Measurements from ENCODE around the gene LENEP. TPM values are rescaled to one million over a fixed set of nuclear protein-coding genes. Genes with fewer than 3 reads are reported as not detected.

The LENEP gene
- total RNA-seq, 1 experiment from 2014 or later: 2.8 TPM

DNA sequence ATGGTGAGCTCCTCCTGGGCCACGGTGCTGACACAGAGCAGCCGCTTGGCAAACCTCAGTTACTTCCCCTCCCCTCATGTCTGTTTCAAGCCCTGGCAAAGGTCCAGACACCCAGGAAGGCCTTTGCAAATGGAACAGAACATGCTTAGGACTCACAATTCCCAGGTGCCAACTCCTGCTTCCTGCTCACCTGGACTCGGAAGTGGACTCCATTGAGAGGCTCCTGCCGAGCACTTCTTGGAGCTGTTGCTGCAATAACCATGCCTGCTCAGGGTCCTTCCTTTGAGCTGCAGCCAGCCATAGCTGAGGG is 29.5 kb downstream of the LENEP start:
- H3K56ac ChIP-seq (ENCODE audit: insufficient read length, low read depth, low read length): no peak overlapping the region
- no CpG with 5 or more reads among the region's 4 CpGs for WGBS (ENCODE audit: extremely low coverage, insufficient read length, low lambda C conversion rate)
- no peaks in the 10 kb centered on the region for H3K23me2 ChIP-seq (ENCODE audit: insufficient read length, low read depth, low read length, poor library complexity, severe bottlenecking)
- Mint-ChIP-seq H3K36me3 (ENCODE audit: insufficient read depth in 1 of 3, low read depth in 3 of 3) (peaks cover 0 to 6% (median 6%) of the 10 kb centered on the region in 3 experiments; a peak in 1 of 7 replicates), H3K4me3 (no peak overlapping the region; a peak in 1 of 5 replicates), H3K27me3 (ENCODE audit: low read depth) (peaks cover 12% of the 10 kb centered on the region), H3K9me3 (no peaks in the 10 kb centered on the region), H3K4me1 (peaks cover 21 to 40% of the 10 kb centered on the region in 2 experiments), H3K27ac (no peak overlapping the region; a peak in 1 of 7 replicates)
- H2BK120ac ChIP-seq (ENCODE audit: low read depth, low read length, poor library complexity, severe bottlenecking): no peak overlapping the region
- no peaks in the 10 kb centered on the region for H3K79me2 ChIP-seq (ENCODE audit: insufficient read depth, low read length)
- H2AFZ ChIP-seq (ENCODE audit: low read length): no peak overlapping the region
- H3K14ac ChIP-seq (ENCODE audit: insufficient read depth, low read length): no peak overlapping the region
- H3K27ac ChIP-seq (ENCODE audit: insufficient read length, low read depth, low read length): no peak overlapping the region
- no peak overlapping the region for H2AK5ac ChIP-seq (ENCODE audit: insufficient read length, low read length)
- DNase-seq: no peak
- H2BK12ac ChIP-seq (ENCODE audit: insufficient read length, low read depth, low read length): no peak overlapping the region
- H3K4ac ChIP-seq (ENCODE audit: low read depth, low read length): no peak overlapping the region
- H3K27me3 ChIP-seq (ENCODE audit: insufficient read depth, low read length): no peaks in the 10 kb centered on the region
- H4K91ac ChIP-seq (ENCODE audit: insufficient read length, low read depth, low read length): no peak overlapping the region
- H3K23ac ChIP-seq (ENCODE audit: insufficient read length, low read depth, low read length): no peak overlapping the region
- no peaks in the 10 kb centered on the region for H3K79me1 ChIP-seq (ENCODE audit: insufficient read depth, low read depth, low read length, poor library complexity, severe bottlenecking)
- no peak overlapping the region for H4K5ac ChIP-seq (ENCODE audit: insufficient read length, low read depth, low read length)
- no peak overlapping the region for H3K4me2 ChIP-seq (ENCODE audit: insufficient read depth, insufficient read length, low read length)
- H3K18ac ChIP-seq (ENCODE audit: insufficient read length, low read depth, low read length): no peak overlapping the region
- no peak overlapping the region for H2BK15ac ChIP-seq (ENCODE audit: low read depth, low read length)
- H3K9ac ChIP-seq (ENCODE audit: extremely low read depth, insufficient read length, low read length): no peak overlapping the region
- no peak overlapping the region for H2BK20ac ChIP-seq (ENCODE audit: low read depth, low read length, poor library complexity, severe bottlenecking)
- H3K9me3 ChIP-seq (ENCODE audit: control insufficient read depth, low read depth, low read length): no peaks in the 10 kb centered on the region
- H2BK5ac ChIP-seq (ENCODE audit: insufficient read length, low read length): no peak overlapping the region
- H4K8ac ChIP-seq (replicated peaks; ENCODE audit: insufficient read length, low read depth, low read length): no peak overlapping the region
- TF ChIP-seq, protein P1, sequence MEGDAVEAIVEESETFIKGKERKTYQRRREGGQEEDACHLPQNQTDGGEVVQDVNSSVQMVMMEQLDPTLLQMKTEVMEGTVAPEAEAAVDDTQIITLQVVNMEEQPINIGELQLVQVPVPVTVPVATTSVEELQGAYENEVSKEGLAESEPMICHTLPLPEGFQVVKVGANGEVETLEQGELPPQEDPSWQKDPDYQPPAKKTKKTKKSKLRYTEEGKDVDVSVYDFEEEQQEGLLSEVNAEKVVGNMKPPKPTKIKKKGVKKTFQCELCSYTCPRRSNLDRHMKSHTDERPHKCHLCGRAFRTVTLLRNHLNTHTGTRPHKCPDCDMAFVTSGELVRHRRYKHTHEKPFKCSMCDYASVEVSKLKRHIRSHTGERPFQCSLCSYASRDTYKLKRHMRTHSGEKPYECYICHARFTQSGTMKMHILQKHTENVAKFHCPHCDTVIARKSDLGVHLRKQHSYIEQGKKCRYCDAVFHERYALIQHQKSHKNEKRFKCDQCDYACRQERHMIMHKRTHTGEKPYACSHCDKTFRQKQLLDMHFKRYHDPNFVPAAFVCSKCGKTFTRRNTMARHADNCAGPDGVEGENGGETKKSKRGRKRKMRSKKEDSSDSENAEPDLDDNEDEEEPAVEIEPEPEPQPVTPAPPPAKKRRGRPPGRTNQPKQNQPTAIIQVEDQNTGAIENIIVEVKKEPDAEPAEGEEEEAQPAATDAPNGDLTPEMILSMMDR (conservative IDR thresholded peaks at IDR 0.05): no peak
- H3T11ph ChIP-seq (ENCODE audit: low read length): no peak overlapping the region
- H4K20me1 ChIP-seq (ENCODE audit: control insufficient read depth, insufficient read depth, insufficient read length): no peaks in the 10 kb centered on the region
- no peaks in the 10 kb centered on the region for H3K4me1 ChIP-seq (ENCODE audit: insufficient read depth, low read length)
